Bronchial epithelial cell (primary cell): Measurements from ENCODE around the gene EPN1. TPM values are rescaled to one million over a fixed set of nuclear protein-coding genes. Genes with fewer than 3 reads are reported as not detected.

ENCODE experiments used
- DNase-seq: peaks from one replicate; pipeline ENCODE4 v3.0.0-alpha.2; 2010; ENCODE audit warnings: low read depth
- FAIRE-seq: peaks from 2 replicates; lab custom pipeline; 2011; peaks lifted over from hg19 to GRCh38; lab: Jason Lieb, UNC
- H3K27me3 ChIP-seq: 2 replicates; pipeline ENCODE4 v1.5.1; 2011; ENCODE audit warnings: low read length; ENCODE audit not compliant: control insufficient read depth, insufficient read depth
- H3K36me3 ChIP-seq: 2 replicates; pipeline ENCODE4 v1.5.1; 2011; ENCODE audit warnings: low read length; ENCODE audit not compliant: control insufficient read depth, insufficient read depth
- H3K4me3 ChIP-seq: 2 replicates; pipeline ENCODE4 v1.5.1; 2011; ENCODE audit warnings: mild to moderate bottlenecking, low read depth, low read length, control low read depth
- CTCF ChIP-seq: IDR thresholded peaks from 2 replicates; pipeline ENCODE4 v1.5.1; 2011; ENCODE audit warnings: mild to moderate bottlenecking, moderate library complexity, low read length, control low read depth, inconsistent platforms; ENCODE audit not compliant: insufficient read depth, severe bottlenecking
- total RNA-seq: library from RNA; depleted of rRNA; stranded (reverse); fragments of >200 nt; gene quantifications from 2 replicates; pipeline ENCODE4 v1.2.1, GENCODE V29; 2014

The EPN1 gene
- total RNA-seq, 1 donor from 2014 or later = 28.2 TPM

- FAIRE-seq = peak; percentile 50
- no peak for TF ChIP-seq CTCF
- DNase-seq = no peak
- Histone ChIP-seq H3K27me3 (no peaks in the 10 kb centered on the region), H3K4me3 (peak overlapping the region; percentile 97), H3K36me3 (peaks cover 22% of the 10 kb centered on the region)
Measured at GRCh38 chr19:55656552-55656951, 18.5 kb upstream of the EPN1 start.

- Histone ChIP-seq H3K4me3 (peak overlapping the region; percentile 97), H3K27me3 (no peaks in the 10 kb centered on the region), H3K36me3 (peaks cover 28% of the 10 kb centered on the region)
- DNase-seq (no peak), FAIRE-seq (no peak)
- TF ChIP-seq CTCF = no peak
Measured at GRCh38 chr19:55656988-55657747, 17.9 kb upstream of the EPN1 start.

GRCh38 chr19:55658846-55659459 lies 16.1 kb upstream of the EPN1 start:
- TF ChIP-seq CTCF = no peak
- Histone ChIP-seq H3K4me3 (no peak overlapping the region), H3K27me3 (no peaks in the 10 kb centered on the region), H3K36me3 (peaks cover 39% of the 10 kb centered on the region)
- FAIRE-seq = no peak
- DNase-seq = no peak

- no peak for FAIRE-seq
- TF ChIP-seq CTCF = no peak
- H3K36me3 ChIP-seq = peaks cover 42% of the 10 kb centered on the region
Measured at GRCh38 chr19:55659822-55660221, 15.2 kb upstream of the EPN1 start.

GRCh38 chr19:55660404-55660803 lies 14.6 kb upstream of the EPN1 start:
- H3K36me3 ChIP-seq = peaks cover 42% of the 10 kb centered on the region
- no peak overlapping the region for H3K4me3 ChIP-seq
- FAIRE-seq = no peak
- no peak for DNase-seq
- H3K27me3 ChIP-seq = no peaks in the 10 kb centered on the region
- no peak for TF ChIP-seq CTCF

More at GRCh38 chr19:55659822-55660221, 15.2 kb upstream of the EPN1 start:
- Histone ChIP-seq H3K27me3 (no peaks in the 10 kb centered on the region), H3K4me3 (no peak overlapping the region)
- DNase-seq = no peak
